Measurements from ENCODE around the gene MEIS1. TPM values are rescaled to one million over a fixed set of nuclear protein-coding genes. Genes with fewer than 3 reads are reported as not detected.
A peak's percentile ranks its signal among the peaks of the same experiment; 100 is the strongest.

Gene MEIS1
- polyA plus RNA-seq (2013, experiment 1 of 2), result 24.4 TPM
- polyA plus RNA-seq (2013, experiment 2 of 2), result 23.5 TPM

- H2BK5ac ChIP-seq (ENCODE audit: low read depth, low read length, poor library complexity, severe bottlenecking), result no peak within 1 kb of the TSS
- peak within 1 kb of the TSS; percentile 15 for H2BK15ac ChIP-seq (ENCODE audit: low read depth, poor library complexity, severe bottlenecking)
- H3K18ac ChIP-seq (ENCODE audit: low read depth in 1 of 2, low read length in 2 of 2), result peak within 1 kb of the TSS; percentile 88 to 98
- H4K91ac ChIP-seq (ENCODE audit: low read length), result peak within 1 kb of the TSS; percentile 94
- H2BK120ac ChIP-seq (ENCODE audit: low read depth, low read length), result peak within 1 kb of the TSS; percentile 94
- peak; percentile 99 for DNase-seq
- H3K4me1 ChIP-seq (ENCODE audit: control insufficient read depth, insufficient read depth, low read depth, low read length), result peaks cover 12% of the 10 kb centered on the region
- peaks cover 0 to 12% of the 10 kb centered on the region in 2 experiments for H3K27me3 ChIP-seq (ENCODE audit: control insufficient read depth in 1 of 2, insufficient read depth in 1 of 2, low read length in 2 of 2)
- H3K9ac ChIP-seq (ENCODE audit: low read length), result peak within 1 kb of the TSS; percentile 99
- peak within 1 kb of the TSS; percentile 64 to 85 for H3K4me3 ChIP-seq (ENCODE audit: insufficient read depth in 1 of 2, low read depth in 1 of 2, low read length in 2 of 2)
- peak within 1 kb of the TSS; percentile 85 for H3K4me2 ChIP-seq (ENCODE audit: low read length, poor library complexity, severe bottlenecking)
- peak within 1 kb of the TSS in 1 of 2 experiments; percentile 96 for H3K23ac ChIP-seq (ENCODE audit: low read length in 2 of 2)
- H2AFZ ChIP-seq (ENCODE audit: low read depth, low read length), result no peak within 1 kb of the TSS
- H4K8ac ChIP-seq (ENCODE audit: low read length), result peak within 1 kb of the TSS; percentile 47
- 0% methylated on average over 32 of the region's 38 CpGs for WGBS
- H3K4ac ChIP-seq (ENCODE audit: low read depth in 1 of 2, low read length in 2 of 2), result peak within 1 kb of the TSS; percentile 72 to 75
- H3K79me1 ChIP-seq (replicated peaks; ENCODE audit: low read length, poor library complexity, severe bottlenecking), result peaks cover 2% of the 10 kb centered on the region
- no peak within 1 kb of the TSS for H2AK5ac ChIP-seq (ENCODE audit: low read length, severe bottlenecking)
- H3K36me3 ChIP-seq (ENCODE audit: control insufficient read depth in 1 of 2, insufficient read depth in 2 of 2, low read depth in 1 of 2, low read length in 2 of 2), result no peaks in the 10 kb centered on the region
- no peaks in the 10 kb centered on the region for H3K9me3 ChIP-seq (ENCODE audit: control insufficient read depth, low read length)
- H3K14ac ChIP-seq (ENCODE audit: low read length in 2 of 2), result peak within 1 kb of the TSS in 1 of 2 experiments; percentile 89
- peak within 1 kb of the TSS; percentile 67 for H3K27ac ChIP-seq (ENCODE audit: low read length, poor library complexity, severe bottlenecking)
- H2BK12ac ChIP-seq (ENCODE audit: low read length in 2 of 2), result peak within 1 kb of the TSS in 1 of 2 experiments; percentile 27
Observed at GRCh38 chr2:66434679-66435548, at the start of gene MEIS1. Gene MEIS1 (plus strand): TSS chr2:66435125. CDS start chr2:66435857, 732 bp downstream.

- no peak overlapping the region for H3K4ac ChIP-seq (ENCODE audit: low read depth in 1 of 2, low read length in 2 of 2)
- no peak overlapping the region for H2BK120ac ChIP-seq (ENCODE audit: low read depth, low read length)
- no peaks in the 10 kb centered on the region for H3K36me3 ChIP-seq (ENCODE audit: control insufficient read depth in 1 of 2, insufficient read depth in 2 of 2, low read depth in 1 of 2, low read length in 2 of 2)
- no peak overlapping the region for H3K14ac ChIP-seq (ENCODE audit: low read length in 2 of 2)
- no peaks in the 10 kb centered on the region for H3K4me1 ChIP-seq (ENCODE audit: control insufficient read depth, insufficient read depth, low read depth, low read length)
- no peak overlapping the region for H3K18ac ChIP-seq (ENCODE audit: low read depth in 1 of 2, low read length in 2 of 2)
- H2AK5ac ChIP-seq (ENCODE audit: low read length, severe bottlenecking), result no peak overlapping the region
- H3K27ac ChIP-seq (ENCODE audit: low read length, poor library complexity, severe bottlenecking), result no peak overlapping the region
- H2BK15ac ChIP-seq (ENCODE audit: low read depth, poor library complexity, severe bottlenecking), result no peak overlapping the region
- H2BK12ac ChIP-seq (ENCODE audit: low read length in 2 of 2), result no peak overlapping the region
- no peaks in the 10 kb centered on the region for H3K9me3 ChIP-seq (ENCODE audit: control insufficient read depth, low read length)
- H3K4me3 ChIP-seq (ENCODE audit: insufficient read depth in 1 of 2, low read depth in 1 of 2, low read length in 2 of 2), result peak overlapping the region in 1 of 2 experiments; percentile 38
- no peak overlapping the region for H4K8ac ChIP-seq (ENCODE audit: low read length)
- H3K4me2 ChIP-seq (ENCODE audit: low read length, poor library complexity, severe bottlenecking), result no peak overlapping the region
- WGBS, result 88% methylated on average over 8 of the region's 9 CpGs
- no peak overlapping the region for H3K23ac ChIP-seq (ENCODE audit: low read length in 2 of 2)
- no peaks in the 10 kb centered on the region for H3K27me3 ChIP-seq (ENCODE audit: control insufficient read depth in 1 of 2, insufficient read depth in 1 of 2, low read length in 2 of 2)
- peak overlapping the region; percentile 19 for H3K9ac ChIP-seq (ENCODE audit: low read length)
- no peak overlapping the region for H2AFZ ChIP-seq (ENCODE audit: low read depth, low read length)
- H3K79me1 ChIP-seq (replicated peaks; ENCODE audit: low read length, poor library complexity, severe bottlenecking), result no peaks in the 10 kb centered on the region
- no peak overlapping the region for H2BK5ac ChIP-seq (ENCODE audit: low read depth, low read length, poor library complexity, severe bottlenecking)
- DNase-seq, result no peak
- no peak overlapping the region for H4K91ac ChIP-seq (ENCODE audit: low read length)
Observed at GRCh38 chr2:66387016-66387753, 47.7 kb upstream of the MEIS1 start.

DNA sequence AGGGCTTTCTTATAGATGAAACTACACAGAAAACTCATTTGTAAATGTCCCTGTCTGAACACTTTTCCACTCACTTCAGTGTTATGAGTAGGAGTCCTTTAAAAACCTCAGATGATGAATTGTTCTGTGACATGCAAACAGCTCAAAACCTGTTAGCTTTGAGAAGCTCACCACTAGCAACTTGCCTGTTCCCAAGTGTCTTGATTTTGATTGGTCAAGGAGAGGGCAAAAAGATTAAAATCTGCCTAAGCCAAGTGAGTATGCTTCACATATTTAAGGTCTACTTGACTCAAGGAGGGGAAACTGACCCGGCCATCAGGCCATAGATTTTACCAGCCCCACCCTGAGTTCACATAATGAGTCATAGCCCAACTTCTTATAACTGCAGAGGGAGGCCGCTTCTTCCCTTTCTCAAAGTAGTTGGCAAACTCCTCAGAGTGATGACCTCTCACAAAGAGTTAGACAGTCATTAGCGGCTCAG, 45.2 kb upstream of the MEIS1 start:
- Histone ChIP-seq H4K91ac (ENCODE audit: low read length) (no peak overlapping the region), H3K23ac (ENCODE audit: low read length in 2 of 2) (no peak overlapping the region), H2BK15ac (ENCODE audit: low read depth, poor library complexity, severe bottlenecking) (no peak overlapping the region), H2BK5ac (ENCODE audit: low read depth, low read length, poor library complexity, severe bottlenecking) (no peak overlapping the region), H3K9ac (ENCODE audit: low read length) (no peak overlapping the region), H3K4me2 (ENCODE audit: low read length, poor library complexity, severe bottlenecking) (no peak overlapping the region), H2BK12ac (ENCODE audit: low read length in 2 of 2) (no peak overlapping the region), H3K4me3 (ENCODE audit: insufficient read depth in 1 of 2, low read depth in 1 of 2, low read length in 2 of 2) (no peak overlapping the region), H3K18ac (ENCODE audit: low read depth in 1 of 2, low read length in 2 of 2) (no peak overlapping the region), H2AFZ (ENCODE audit: low read depth, low read length) (no peak overlapping the region), H3K9me3 (ENCODE audit: control insufficient read depth, low read length) (no peaks in the 10 kb centered on the region), H3K27ac (ENCODE audit: low read length, poor library complexity, severe bottlenecking) (no peak overlapping the region), H3K4ac (ENCODE audit: low read depth in 1 of 2, low read length in 2 of 2) (no peak overlapping the region), H3K27me3 (ENCODE audit: control insufficient read depth in 1 of 2, insufficient read depth in 1 of 2, low read length in 2 of 2) (no peaks in the 10 kb centered on the region), H2AK5ac (ENCODE audit: low read length, severe bottlenecking) (no peak overlapping the region), H3K4me1 (ENCODE audit: control insufficient read depth, insufficient read depth, low read depth, low read length) (no peaks in the 10 kb centered on the region), H3K36me3 (ENCODE audit: control insufficient read depth in 1 of 2, insufficient read depth in 2 of 2, low read depth in 1 of 2, low read length in 2 of 2) (no peaks in the 10 kb centered on the region), H3K14ac (ENCODE audit: low read length in 2 of 2) (no peak overlapping the region), H3K79me1 (replicated peaks; ENCODE audit: low read length, poor library complexity, severe bottlenecking) (no peaks in the 10 kb centered on the region), H2BK120ac (ENCODE audit: low read depth, low read length) (no peak overlapping the region), H4K8ac (ENCODE audit: low read length) (no peak overlapping the region)
- WGBS, result 21% methylated on average over 2 of the region's 3 CpGs
- DNase-seq, result peak; percentile 72

DNA sequence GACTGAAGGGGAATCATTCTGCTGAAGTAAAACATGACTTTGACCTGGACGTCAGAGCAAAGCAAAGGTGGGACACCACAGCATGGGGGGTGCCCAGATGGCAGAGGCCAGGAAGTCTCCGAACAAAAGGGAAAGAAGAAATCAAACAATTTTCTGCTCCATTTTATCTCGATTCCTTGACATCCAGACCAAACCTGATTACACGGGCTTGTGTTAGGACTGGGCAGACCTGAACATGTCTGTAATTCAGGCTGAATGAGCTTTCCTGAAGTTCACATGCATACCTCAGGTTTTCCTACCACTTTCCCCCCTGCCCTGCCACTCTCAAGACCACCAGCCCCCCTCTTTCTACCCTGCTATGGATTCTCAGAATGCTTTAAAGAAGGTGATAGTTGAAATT, 44.8 kb upstream of the MEIS1 start:
- H3K27me3 ChIP-seq (ENCODE audit: control insufficient read depth in 1 of 2, insufficient read depth in 1 of 2, low read length in 2 of 2), result no peaks in the 10 kb centered on the region
- H3K4me1 ChIP-seq (ENCODE audit: control insufficient read depth, insufficient read depth, low read depth, low read length), result no peaks in the 10 kb centered on the region
- H3K14ac ChIP-seq (ENCODE audit: low read length in 2 of 2), result no peak overlapping the region
- H3K4ac ChIP-seq (ENCODE audit: low read depth in 1 of 2, low read length in 2 of 2), result no peak overlapping the region
- no peak overlapping the region for H3K4me2 ChIP-seq (ENCODE audit: low read length, poor library complexity, severe bottlenecking)
- H2BK15ac ChIP-seq (ENCODE audit: low read depth, poor library complexity, severe bottlenecking), result no peak overlapping the region
- H3K18ac ChIP-seq (ENCODE audit: low read depth in 1 of 2, low read length in 2 of 2), result no peak overlapping the region
- H3K9ac ChIP-seq (ENCODE audit: low read length), result no peak overlapping the region
- DNase-seq, result no peak
- no peak overlapping the region for H2AK5ac ChIP-seq (ENCODE audit: low read length, severe bottlenecking)
- no peaks in the 10 kb centered on the region for H3K36me3 ChIP-seq (ENCODE audit: control insufficient read depth in 1 of 2, insufficient read depth in 2 of 2, low read depth in 1 of 2, low read length in 2 of 2)
- H4K91ac ChIP-seq (ENCODE audit: low read length), result no peak overlapping the region
- no peak overlapping the region for H2BK120ac ChIP-seq (ENCODE audit: low read depth, low read length)
- H3K27ac ChIP-seq (ENCODE audit: low read length, poor library complexity, severe bottlenecking), result no peak overlapping the region
- H3K79me1 ChIP-seq (replicated peaks; ENCODE audit: low read length, poor library complexity, severe bottlenecking), result no peaks in the 10 kb centered on the region
- H2AFZ ChIP-seq (ENCODE audit: low read depth, low read length), result no peak overlapping the region
- H4K8ac ChIP-seq (ENCODE audit: low read length), result no peak overlapping the region
- H2BK12ac ChIP-seq (ENCODE audit: low read length in 2 of 2), result peak overlapping the region in 1 of 2 experiments; percentile 13
- WGBS, result 78% methylated on average over 4 of the region's 4 CpGs
- H3K4me3 ChIP-seq (ENCODE audit: insufficient read depth in 1 of 2, low read depth in 1 of 2, low read length in 2 of 2), result no peak overlapping the region
- H2BK5ac ChIP-seq (ENCODE audit: low read depth, low read length, poor library complexity, severe bottlenecking), result no peak overlapping the region
- H3K9me3 ChIP-seq (ENCODE audit: control insufficient read depth, low read length), result no peaks in the 10 kb centered on the region
- no peak overlapping the region for H3K23ac ChIP-seq (ENCODE audit: low read length in 2 of 2)
